ENCODE data around the gene SLC30A10. TPM values are rescaled to one million over a fixed set of nuclear protein-coding genes. Genes with fewer than 3 reads are reported as not detected.
"Not testable (repeated sequence)": the region's sequence is repeated elsewhere in the genome, so short reads cannot be mapped to it uniquely, and the experiment has no call there.

SLC30A10 gene
- total RNA-seq, 1 experiment from 2014 or later, result not detected

GRCh38 chr1:219891846-219892245, 36.5 kb downstream of the SLC30A10 start:
- not testable (repeated sequence) for DNase-seq (ENCODE audit: low spot score)

GRCh38 chr1:219888667-219889066, 39.7 kb downstream of the SLC30A10 start:
- DNase-seq (ENCODE audit: low spot score), result not testable (repeated sequence)

GRCh38 chr1:219885680-219886079, 42.7 kb downstream of the SLC30A10 start:
- DNase-seq (ENCODE audit: low spot score), result no peak

- DNase-seq (ENCODE audit: low spot score), result no peak
Observed at GRCh38 chr1:219883400-219884332, 44.7 kb downstream of the SLC30A10 start.

- no peak for DNase-seq (ENCODE audit: low spot score)
Observed at GRCh38 chr1:219882755-219883154, 45.6 kb downstream of the SLC30A10 start.

GRCh38 chr1:219882096-219882495, 46.3 kb downstream of the SLC30A10 start:
- DNase-seq (ENCODE audit: low spot score), result no peak

GRCh38 chr1:219880765-219881457, 47.4 kb downstream of the SLC30A10 start:
- DNase-seq (ENCODE audit: low spot score), result no peak

- peak; percentile 23 for DNase-seq (ENCODE audit: low spot score)
Observed at GRCh38 chr1:219876798-219877209, 51.6 kb downstream of the SLC30A10 start.

GRCh38 chr1:219875860-219876259, 52.5 kb downstream of the SLC30A10 start:
- DNase-seq (ENCODE audit: low spot score), result no peak

- DNase-seq (ENCODE audit: low spot score), result not testable (repeated sequence)
Observed at GRCh38 chr1:219872538-219872937, 55.8 kb downstream of the SLC30A10 start.

GRCh38 chr1:219871427-219872057, 56.8 kb downstream of the SLC30A10 start:
- DNase-seq (ENCODE audit: low spot score), result no peak

GRCh38 chr1:219868615-219869014, 59.7 kb downstream of the SLC30A10 start:
- DNase-seq (ENCODE audit: low spot score), result not testable (repeated sequence)

Other genes starting within 250 kb of the SLC30A10 start
- gene EPRS1, start 117.9 kb upstream of the SLC30A10 start, total RNA-seq (2014; rRNA removed; shearing (Covaris generic)), result 108 and 116 TPM in 2 replicates
- 58.3 and 67.1 TPM in 2 replicates for gene BPNT1, start 161.2 kb upstream of the SLC30A10 start, total RNA-seq (2014; rRNA removed; shearing (Covaris generic))
- gene IARS2, start 165.6 kb upstream of the SLC30A10 start, total RNA-seq (2014; rRNA removed; shearing (Covaris generic)), result 152 and 176 TPM in 2 replicates

All from A172 (cell line).